ENCODE measurements around the gene COL9A2.
"Not testable (repeated sequence)": the region's sequence is repeated elsewhere in the genome, so short reads cannot be mapped to it uniquely, and the experiment has no call there.

Gene COL9A2

DNA sequence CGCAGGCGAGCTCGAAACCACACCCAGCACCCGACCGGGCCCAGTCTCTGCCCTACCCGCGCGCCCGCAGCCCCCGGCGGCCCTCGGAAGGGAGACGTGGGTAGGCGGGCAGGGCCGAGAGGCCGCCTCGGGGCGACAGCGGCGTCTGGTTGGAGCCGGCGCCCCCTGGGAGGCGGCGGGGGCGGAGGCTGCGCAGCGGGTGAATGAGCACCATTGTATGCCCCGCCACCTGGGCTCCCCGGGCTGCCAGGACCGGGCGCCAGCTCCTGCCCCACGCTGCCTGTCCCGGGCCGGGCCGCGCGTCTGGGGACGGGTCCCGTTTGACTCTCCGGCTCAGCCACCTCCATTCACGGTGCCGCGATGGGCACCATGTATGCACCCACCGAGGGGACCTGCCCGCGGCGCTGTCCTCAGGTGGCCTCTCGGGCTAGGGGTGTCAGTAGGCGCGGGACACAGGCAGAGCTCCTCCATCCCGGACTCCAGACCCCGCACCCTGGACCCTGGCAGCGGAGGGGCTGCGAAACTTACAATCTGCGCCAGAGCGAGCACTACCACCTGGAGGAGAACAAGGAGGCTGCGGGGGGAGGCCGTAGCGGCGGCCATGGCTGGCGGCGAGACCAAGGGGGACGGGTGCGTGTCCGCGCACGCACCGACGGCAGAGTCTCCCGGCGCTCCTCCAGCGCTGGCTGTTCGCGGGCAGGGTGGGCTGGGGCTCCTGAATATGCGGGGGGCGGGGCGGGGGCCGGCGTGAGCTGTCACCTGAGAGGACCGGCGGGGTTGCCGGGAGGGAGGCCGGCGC, at the start of gene COL9A2:
TSS of gene COL9A2 (minus strand) at position 692 of the 799 bp plus-strand sequence. CDS start at position 603, 89 bp downstream.
- DNase-seq (ENCODE audit: low spot score), result no peak

DNA sequence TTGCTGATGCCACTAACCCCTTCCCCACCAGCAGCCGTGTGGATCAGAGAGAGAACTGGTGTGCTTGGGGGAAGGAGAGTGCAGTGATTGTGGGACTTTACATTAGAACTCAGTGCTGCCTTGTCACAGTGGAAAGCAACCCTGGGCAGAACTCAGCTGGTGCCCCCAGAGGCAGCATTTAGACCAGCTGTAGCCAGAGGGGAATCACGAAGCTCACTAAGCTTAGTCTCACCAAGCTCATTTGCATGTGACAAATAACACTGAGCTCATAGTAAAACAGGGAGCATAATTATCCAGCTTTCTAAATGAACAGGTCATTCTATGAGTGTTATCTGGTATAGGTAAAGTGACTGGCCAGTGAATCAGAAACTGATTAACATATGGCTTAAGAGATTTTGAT, 46.6 kb upstream of the COL9A2 start:
- no peak for DNase-seq (ENCODE audit: low spot score)

DNA sequence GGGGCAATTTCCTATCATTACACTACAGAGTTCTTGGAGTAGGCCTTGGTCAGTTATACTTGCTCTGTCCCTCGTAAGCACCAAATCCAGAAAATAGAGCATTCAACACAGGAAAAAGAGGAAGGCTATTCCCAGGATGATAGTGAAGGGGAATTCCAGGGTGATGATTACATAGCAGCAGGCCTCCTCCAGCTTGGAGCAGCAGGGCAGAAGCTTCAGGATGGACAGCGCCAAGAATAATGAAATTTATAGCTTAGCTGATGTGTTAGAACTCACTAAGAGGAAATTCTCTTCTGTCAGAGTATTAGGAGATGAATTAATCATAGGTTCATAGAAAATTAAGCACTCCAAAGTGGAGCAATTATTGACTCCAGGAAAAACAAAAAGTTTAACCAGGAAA, 45.6 kb upstream of the COL9A2 start:
- peak; percentile 33 for DNase-seq (ENCODE audit: low spot score)

DNA sequence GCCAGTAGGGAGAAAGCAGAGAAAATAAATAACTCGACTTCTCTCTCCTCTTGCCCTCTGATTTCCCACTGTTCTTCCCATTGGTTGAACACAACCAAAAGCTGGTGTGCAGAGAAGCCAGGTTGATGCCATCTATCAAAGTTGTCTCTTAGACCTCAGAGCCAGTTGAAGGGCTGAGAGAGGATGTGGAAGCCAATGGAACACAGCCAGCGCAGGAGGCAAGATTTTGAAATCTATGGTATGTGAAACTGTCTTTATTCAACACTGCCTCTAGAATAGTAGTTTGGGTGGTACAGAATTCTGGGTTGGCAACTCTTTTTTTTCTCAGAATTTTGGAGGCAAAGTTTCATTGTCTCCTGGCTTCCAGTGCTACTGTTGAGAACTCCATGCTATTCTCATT, 45.1 kb upstream of the COL9A2 start:
- DNase-seq (ENCODE audit: low spot score), result no peak

GRCh38 chr1:40361637-40362036, 44.6 kb upstream of the COL9A2 start:
- no peak for DNase-seq (ENCODE audit: low spot score)

DNA sequence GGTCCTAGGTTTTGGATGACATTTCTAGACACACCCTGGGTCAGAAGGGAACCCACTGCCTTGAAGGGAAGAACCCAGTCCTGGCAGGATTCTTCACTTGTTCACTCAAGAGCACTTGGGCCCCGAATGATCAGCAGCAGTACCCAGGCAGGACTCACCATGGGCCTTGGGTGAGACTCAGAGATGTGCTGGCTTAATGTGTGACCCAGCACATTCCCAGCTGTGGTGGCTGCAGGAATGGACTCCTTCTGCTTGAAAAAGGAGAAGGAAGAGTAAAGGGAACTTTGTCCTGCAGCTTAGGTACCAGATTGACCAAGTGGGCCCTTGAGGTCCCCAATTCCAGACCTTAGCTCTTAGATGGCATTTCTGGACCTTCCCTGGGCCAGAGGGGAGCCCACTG, 44.1 kb upstream of the COL9A2 start:
- no peak for DNase-seq (ENCODE audit: low spot score)

- DNase-seq (ENCODE audit: low spot score), result no peak
Measured at GRCh38 chr1:40360631-40361030, 43.5 kb upstream of the COL9A2 start.

- no peak for DNase-seq (ENCODE audit: low spot score)
Measured at GRCh38 chr1:40357625-40358024, 40.5 kb upstream of the COL9A2 start.

GRCh38 chr1:40353082-40353481, 36.0 kb upstream of the COL9A2 start:
- DNase-seq (ENCODE audit: low spot score), result no peak

DNA sequence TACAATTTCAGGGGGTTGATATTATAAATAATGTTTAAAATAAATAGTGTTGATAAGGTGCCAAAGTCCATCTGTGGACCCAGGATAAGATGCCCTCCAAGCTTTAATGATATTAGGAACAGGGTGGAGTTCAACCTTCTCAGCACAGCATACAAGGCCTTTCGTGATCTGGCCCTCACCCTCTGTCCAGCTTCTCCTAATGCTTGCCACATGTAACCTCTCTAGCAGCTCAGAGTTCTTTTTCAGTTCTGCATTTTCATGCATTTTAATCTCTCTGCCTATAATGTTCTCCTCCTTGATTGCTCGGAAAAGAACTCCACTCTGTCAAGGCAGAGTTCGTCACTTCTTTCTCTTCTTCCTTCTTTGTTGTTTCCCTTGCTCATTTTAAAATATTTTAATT, 35.0 kb upstream of the COL9A2 start:
- DNase-seq (ENCODE audit: low spot score), result no peak

DNA sequence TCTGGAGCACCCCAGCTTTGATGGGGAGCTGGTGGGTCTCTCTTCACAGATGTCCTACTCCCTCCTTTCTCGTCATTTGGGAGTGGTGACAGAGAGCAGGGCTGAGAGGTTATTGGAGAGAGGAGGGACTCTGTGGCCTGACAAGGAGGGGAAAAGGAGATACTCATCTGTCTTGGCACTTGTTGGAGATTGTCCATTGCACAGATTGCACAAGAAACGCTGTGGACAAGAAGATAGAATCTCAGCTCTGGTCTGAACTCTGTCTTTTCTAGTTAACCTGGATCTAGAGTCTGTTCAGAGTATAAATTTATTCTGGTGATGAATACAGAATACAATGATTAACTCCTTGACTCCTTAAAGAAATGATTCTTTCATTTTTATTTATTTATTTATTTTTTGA, 34.0 kb upstream of the COL9A2 start:
- DNase-seq (ENCODE audit: low spot score), result no peak

DNA sequence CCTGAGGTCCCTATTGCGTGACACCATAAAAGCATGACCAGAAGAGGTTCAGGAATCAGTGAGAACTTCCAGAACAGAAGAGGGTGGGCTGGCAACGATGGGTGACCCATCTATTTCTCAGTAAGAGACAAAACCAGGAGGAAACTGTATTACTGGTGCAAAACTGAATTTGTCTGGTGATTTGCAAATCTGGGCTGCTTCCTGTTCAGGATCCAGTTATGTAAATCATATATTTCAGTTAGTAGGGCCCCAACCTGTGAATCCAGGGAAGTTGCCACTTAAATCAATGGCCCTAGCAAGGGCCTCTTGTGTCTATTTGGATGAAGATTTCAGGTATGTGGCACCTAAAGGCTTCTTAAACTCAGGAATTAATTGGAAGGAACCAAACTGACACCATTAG, 33.3 kb upstream of the COL9A2 start:
- DNase-seq (ENCODE audit: low spot score), result no peak

DNA sequence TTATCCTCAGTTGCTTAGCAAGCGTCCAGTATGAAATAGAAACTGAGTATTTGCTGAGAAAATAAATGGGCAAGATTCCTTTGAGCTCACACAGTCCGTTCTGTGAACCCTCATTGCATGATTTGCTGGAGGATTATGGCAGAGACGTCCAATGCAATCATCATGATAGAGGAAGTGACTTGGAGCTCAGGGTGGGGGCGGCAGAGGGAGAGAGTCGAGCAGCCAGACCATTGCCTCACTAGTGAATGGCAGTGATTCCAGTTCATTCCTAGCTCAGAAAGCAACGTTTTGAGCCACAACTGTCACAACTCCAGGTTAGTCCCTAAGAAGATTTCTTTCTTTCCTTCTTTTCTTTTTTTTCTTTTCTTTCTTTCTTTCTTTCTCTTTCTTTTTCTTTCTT, 27.5 kb upstream of the COL9A2 start:
- DNase-seq (ENCODE audit: low spot score), result peak; percentile 54

DNA sequence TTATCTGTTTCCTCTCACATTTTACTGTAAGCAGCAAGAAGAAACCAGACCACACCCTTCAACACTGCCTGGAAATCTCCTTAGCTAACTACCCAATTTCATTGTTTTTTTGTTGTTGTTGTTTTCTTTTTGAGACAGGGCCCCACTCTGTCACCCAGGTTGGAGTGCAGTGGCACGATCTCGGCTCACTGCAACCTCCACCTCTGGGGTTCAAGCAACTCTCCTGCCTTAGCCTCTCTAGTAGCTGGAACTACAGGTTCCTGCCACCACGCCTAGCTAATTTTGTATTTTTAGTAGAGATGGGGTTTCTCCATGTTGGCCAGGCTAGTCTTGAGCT, 25.3 kb upstream of the COL9A2 start:
- not testable (repeated sequence) for DNase-seq (ENCODE audit: low spot score)

GRCh38 chr1:40341491-40342380, 24.6 kb upstream of the COL9A2 start:
- no peak for DNase-seq (ENCODE audit: low spot score)

DNA sequence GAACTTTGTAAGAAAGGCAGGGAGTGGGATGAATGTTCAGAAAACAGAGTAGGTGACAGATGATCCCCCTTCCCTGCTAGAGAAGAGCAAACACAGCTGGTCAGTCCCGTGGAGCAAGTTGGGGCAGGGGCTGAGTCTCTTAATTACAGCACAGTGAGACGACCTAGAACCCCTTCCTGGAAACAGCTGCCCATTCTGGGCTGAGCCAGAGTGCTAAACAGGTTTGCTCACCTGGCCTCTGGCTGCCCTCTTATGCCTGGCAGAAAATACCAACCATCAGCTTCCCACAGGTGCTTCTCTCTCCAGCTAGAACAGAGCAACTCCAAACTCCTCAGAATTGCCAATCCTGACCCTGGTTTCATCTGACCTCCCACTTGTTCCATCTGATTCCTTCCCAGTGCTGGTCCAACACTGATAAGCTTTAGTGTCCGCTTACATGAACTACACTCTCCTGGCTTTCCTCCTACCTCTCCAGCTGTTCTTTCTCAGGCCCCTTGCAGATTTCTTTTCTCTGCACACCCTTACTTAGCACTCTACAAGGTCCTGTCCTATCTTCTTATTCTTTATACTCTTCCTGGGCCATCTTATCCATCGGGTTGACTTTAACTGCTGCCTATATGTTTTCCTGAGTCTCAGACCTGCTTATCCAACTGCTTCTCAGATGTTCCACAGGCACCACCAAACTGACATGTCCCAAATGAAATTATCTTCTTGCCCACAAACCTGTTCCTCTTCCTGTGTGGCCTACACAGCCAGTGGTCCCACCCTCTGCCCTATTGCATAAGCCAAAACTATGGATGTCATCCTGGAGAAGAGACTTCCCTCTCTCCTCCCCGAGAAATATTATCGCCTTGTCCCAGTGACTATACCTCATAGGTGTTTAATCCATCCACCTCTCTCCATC, 22.6 kb upstream of the COL9A2 start:
- no peak for DNase-seq (ENCODE audit: low spot score)

DNA sequence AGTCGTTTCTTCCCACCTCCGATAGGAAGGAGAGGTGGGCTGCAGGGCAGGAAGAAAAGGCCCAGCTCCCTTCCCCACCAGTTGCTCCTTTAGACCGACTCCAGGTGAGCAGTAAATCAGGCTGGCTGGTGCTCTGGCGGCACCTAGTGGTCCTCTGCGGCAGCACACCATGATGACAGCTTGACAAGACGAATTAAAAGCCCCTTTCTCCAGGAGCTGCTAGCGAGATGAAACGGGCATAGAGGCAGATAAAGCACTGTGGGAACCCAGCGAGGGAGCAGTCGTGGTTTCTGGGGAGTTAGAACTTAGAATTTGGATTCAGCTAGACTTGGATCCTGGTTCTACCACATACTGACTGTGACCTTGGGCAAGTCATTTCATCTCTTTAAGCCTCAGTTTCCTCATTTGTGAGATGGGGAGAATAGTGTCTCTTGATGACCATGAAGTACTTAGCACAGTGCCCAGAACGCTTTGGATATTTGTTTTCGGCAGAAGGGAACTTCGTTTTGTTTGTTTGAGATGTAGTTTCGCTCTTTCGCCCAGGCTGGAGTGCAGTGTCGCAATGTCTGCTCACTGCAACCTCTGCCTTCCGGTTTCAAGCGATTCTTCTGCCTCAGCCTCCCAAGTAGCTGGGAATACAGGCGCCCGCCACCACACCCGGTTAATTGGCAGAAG, 21.8 kb upstream of the COL9A2 start:
- DNase-seq (ENCODE audit: low spot score), result no peak

DNA sequence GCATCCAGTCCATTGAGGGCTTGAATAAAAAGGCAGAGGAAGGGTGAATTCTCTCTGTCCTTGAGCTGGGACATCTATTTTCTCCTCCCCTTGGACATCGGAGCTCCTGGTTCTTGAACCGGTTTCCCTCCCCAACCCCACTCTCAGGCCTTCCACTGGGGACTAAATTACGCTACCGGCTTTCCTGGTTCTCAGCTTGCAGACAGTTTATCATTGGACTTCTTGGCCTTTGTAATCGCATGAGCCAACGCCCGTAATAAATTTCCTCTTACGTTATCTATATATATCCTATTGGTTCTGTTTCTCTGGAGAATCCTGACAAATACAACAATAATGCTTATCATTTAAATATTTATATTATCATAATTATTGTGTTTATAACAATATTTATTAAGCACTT, 20.4 kb upstream of the COL9A2 start:
- no peak for DNase-seq (ENCODE audit: low spot score)

GRCh38 chr1:40332695-40333094, 15.6 kb upstream of the COL9A2 start:
- no peak for DNase-seq (ENCODE audit: low spot score)

- not testable (repeated sequence) for DNase-seq (ENCODE audit: low spot score)
Measured at GRCh38 chr1:40331403-40331802, 14.3 kb upstream of the COL9A2 start.

- no peak for DNase-seq (ENCODE audit: low spot score)
Measured at GRCh38 chr1:40318970-40319621, 2.0 kb upstream of the COL9A2 start.

Measured in hepatic stellate cell (primary cell).